ENCODE results near the gene HP1BP3. TPM values are rescaled to one million over a fixed set of nuclear protein-coding genes. Genes with fewer than 3 reads are reported as not detected.

HP1BP3 gene
- total RNA-seq, 1 experiment from 2014 or later = 207 TPM

DNA sequence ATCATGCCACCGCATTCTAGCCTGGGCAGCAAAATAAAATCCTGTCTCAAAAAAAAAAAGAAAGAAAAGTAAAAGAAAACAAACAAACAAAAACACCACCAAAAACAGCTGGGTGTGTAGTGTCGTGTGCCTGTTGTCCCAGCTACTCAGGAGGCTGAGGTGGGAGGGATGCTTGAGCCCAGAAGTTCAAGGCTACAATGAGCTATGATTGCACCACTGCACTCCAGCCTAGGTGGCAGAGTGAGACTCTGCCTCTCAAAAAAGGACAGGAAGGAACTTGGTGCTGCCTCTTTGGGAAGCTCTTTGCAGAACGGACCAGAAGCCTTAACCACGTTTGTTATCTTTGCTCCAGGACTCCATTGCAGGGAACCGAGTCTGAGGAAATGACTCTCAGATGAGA, 80.3 kb downstream of the HP1BP3 start:
- no peaks in the 10 kb centered on the region for H4K20me1 ChIP-seq (ENCODE audit: insufficient read depth)
- no peaks in the 10 kb centered on the region for H3K36me3 ChIP-seq (ENCODE audit: control insufficient read depth in 1 of 2, insufficient read depth in 2 of 2, low read length in 2 of 2)
- no TSS peak for BruUV-seq (replicated peaks)
- no peaks in the 10 kb centered on the region for H3K9me2 ChIP-seq (ENCODE audit: insufficient read depth)
- ATAC-seq (no peak), DNase-seq (ENCODE audit: low read depth, low spot score) (no peak)
- TF ChIP-seq POLR2A (IDR thresholded peaks at IDR 0.05; ENCODE audit: borderline replicate concordance, extremely low read depth, insufficient read depth, insufficient read length) = no peak
- TF ChIP-seq EGR1 (IDR thresholded peaks at IDR 0.05; ENCODE audit: low read depth) = no peak
- TF ChIP-seq, protein P1, sequence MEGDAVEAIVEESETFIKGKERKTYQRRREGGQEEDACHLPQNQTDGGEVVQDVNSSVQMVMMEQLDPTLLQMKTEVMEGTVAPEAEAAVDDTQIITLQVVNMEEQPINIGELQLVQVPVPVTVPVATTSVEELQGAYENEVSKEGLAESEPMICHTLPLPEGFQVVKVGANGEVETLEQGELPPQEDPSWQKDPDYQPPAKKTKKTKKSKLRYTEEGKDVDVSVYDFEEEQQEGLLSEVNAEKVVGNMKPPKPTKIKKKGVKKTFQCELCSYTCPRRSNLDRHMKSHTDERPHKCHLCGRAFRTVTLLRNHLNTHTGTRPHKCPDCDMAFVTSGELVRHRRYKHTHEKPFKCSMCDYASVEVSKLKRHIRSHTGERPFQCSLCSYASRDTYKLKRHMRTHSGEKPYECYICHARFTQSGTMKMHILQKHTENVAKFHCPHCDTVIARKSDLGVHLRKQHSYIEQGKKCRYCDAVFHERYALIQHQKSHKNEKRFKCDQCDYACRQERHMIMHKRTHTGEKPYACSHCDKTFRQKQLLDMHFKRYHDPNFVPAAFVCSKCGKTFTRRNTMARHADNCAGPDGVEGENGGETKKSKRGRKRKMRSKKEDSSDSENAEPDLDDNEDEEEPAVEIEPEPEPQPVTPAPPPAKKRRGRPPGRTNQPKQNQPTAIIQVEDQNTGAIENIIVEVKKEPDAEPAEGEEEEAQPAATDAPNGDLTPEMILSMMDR (IDR thresholded peaks at IDR 0.05 in 2 of 3, conservative IDR thresholded peaks at IDR 0.05 in 1 of 3; ENCODE audit: borderline replicate concordance in 1 of 3, insufficient read depth in 1 of 3, low read depth in 2 of 3, low read length in 2 of 3) = no peak
- TF ChIP-seq ZFX (IDR thresholded peaks at IDR 0.05) = no peak
- TF ChIP-seq EZH2 (IDR thresholded peaks at IDR 0.05) = no peak
- no peak for TF ChIP-seq RAD21 (IDR thresholded peaks at IDR 0.05; ENCODE audit: low read depth)
- TF ChIP-seq, protein P2, sequence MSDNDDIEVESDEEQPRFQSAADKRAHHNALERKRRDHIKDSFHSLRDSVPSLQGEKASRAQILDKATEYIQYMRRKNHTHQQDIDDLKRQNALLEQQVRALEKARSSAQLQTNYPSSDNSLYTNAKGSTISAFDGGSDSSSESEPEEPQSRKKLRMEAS (IDR thresholded peaks at IDR 0.05) = no peak
- no peak for TF ChIP-seq SRF (IDR thresholded peaks at IDR 0.05; ENCODE audit: low read depth)
- TF ChIP-seq, protein P3, sequence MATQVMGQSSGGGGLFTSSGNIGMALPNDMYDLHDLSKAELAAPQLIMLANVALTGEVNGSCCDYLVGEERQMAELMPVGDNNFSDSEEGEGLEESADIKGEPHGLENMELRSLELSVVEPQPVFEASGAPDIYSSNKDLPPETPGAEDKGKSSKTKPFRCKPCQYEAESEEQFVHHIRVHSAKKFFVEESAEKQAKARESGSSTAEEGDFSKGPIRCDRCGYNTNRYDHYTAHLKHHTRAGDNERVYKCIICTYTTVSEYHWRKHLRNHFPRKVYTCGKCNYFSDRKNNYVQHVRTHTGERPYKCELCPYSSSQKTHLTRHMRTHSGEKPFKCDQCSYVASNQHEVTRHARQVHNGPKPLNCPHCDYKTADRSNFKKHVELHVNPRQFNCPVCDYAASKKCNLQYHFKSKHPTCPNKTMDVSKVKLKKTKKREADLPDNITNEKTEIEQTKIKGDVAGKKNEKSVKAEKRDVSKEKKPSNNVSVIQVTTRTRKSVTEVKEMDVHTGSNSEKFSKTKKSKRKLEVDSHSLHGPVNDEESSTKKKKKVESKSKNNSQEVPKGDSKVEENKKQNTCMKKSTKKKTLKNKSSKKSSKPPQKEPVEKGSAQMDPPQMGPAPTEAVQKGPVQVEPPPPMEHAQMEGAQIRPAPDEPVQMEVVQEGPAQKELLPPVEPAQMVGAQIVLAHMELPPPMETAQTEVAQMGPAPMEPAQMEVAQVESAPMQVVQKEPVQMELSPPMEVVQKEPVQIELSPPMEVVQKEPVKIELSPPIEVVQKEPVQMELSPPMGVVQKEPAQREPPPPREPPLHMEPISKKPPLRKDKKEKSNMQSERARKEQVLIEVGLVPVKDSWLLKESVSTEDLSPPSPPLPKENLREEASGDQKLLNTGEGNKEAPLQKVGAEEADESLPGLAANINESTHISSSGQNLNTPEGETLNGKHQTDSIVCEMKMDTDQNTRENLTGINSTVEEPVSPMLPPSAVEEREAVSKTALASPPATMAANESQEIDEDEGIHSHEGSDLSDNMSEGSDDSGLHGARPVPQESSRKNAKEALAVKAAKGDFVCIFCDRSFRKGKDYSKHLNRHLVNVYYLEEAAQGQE (IDR thresholded peaks at IDR 0.05; ENCODE audit: low read depth) = no peak
- no peak for TF ChIP-seq TCF7L2 (IDR thresholded peaks at IDR 0.05; ENCODE audit: borderline replicate concordance, extremely low read depth, insufficient read depth, insufficient read length)
- no peak for TF ChIP-seq YY1 (IDR thresholded peaks at IDR 0.05; ENCODE audit: extremely low read depth, insufficient replicate concordance, low read depth, low read length)
- TF ChIP-seq JUND (IDR thresholded peaks at IDR 0.05) = no peak
- no peak for TF ChIP-seq ZNF274 (IDR thresholded peaks at IDR 0.05; ENCODE audit: low read depth, low read length)
- no peak for TF ChIP-seq CEBPB (IDR thresholded peaks at IDR 0.05; ENCODE audit: low read depth)
- no peak for TF ChIP-seq SIN3A (IDR thresholded peaks at IDR 0.05; ENCODE audit: low read depth)
- TF ChIP-seq, protein P4, sequence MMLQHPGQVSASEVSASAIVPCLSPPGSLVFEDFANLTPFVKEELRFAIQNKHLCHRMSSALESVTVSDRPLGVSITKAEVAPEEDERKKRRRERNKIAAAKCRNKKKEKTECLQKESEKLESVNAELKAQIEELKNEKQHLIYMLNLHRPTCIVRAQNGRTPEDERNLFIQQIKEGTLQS (IDR thresholded peaks at IDR 0.05) = no peak
- no peak for TF ChIP-seq EZH2phosphoT487 (IDR thresholded peaks at IDR 0.05; ENCODE audit: borderline replicate concordance)
- intact Hi-C loops (cut with micrococcal nuclease) = no loop called here
- POLR2A ChIA-PET = no interaction called here
- H3K9ac ChIP-seq (ENCODE audit: low read length) = no peak overlapping the region
- RAD21 ChIA-PET (ENCODE audit: low non-redundant PET in 1 of 2, low total read pairs in 2 of 2, uncharacterized antibody in 2 of 2, unreplicated experiment in 2 of 2) = no interaction called here
- CTCF ChIA-PET = interaction anchor here (1.7 to 2.7 kb wide), 2 partner anchors 10 to 488 kb away, joined by 6 to 10 read pairs; no protein-coding TSS in a partner anchor
- H3K27ac ChIP-seq (ENCODE audit: low read depth, low read length) = no peak overlapping the region
- H3K27me3 ChIP-seq (ENCODE audit: insufficient read depth, low read length) = no peaks in the 10 kb centered on the region
- H2AFZ ChIP-seq (ENCODE audit: low read depth, low read length, poor library complexity, severe bottlenecking) = no peak overlapping the region
- H3K79me2 ChIP-seq (ENCODE audit: insufficient read depth, low read length) = no peaks in the 10 kb centered on the region
- H3K4me3 ChIP-seq (replicated peaks in 1 of 2; ENCODE audit: low read depth in 1 of 2, low read length in 2 of 2) = no peak overlapping the region
- no peaks in the 10 kb centered on the region for H3K4me1 ChIP-seq (ENCODE audit: control insufficient read depth in 1 of 2, insufficient read depth in 2 of 2, low read length in 2 of 2)
- H3K4me2 ChIP-seq (ENCODE audit: low read length) = no peak overlapping the region
- no peaks in the 10 kb centered on the region for H3K9me3 ChIP-seq (ENCODE audit: control insufficient read depth in 1 of 2, insufficient read depth in 1 of 2, low read depth in 1 of 2, low read length in 2 of 2)

Measured in HCT116 (cell line).